Measurements from ENCODE around the gene MCC. TPM values are rescaled to one million over a fixed set of nuclear protein-coding genes. Genes with fewer than 3 reads are reported as not detected.

The MCC gene
- 10 to 100 TPM; 12.5 to 17.2 (median 15.7) TPM for polyA plus RNA-seq (ENCODE audit: insufficient read depth in 1 of 5, insufficient read length in 5 of 5, low replicate concordance in 1 of 5)
- long read RNA-seq, donor 1: 0 reads
- long read RNA-seq, donor 2: 0 reads
- long read RNA-seq, donor 3, full-length matches to known transcripts: 1 of 1 reads
- long read RNA-seq, donor 3, partial matches to known transcripts: 0 of 1 reads
- long read RNA-seq, donor 3, other reads (novel, unspliced or antisense): 0 of 1 reads
- long read RNA-seq, donor 4: 0 reads
- long read RNA-seq, donor 5, partial matches to known transcripts: 0 of 1 reads
- long read RNA-seq, donor 5, other reads (novel, unspliced or antisense): 0 of 1 reads
- long read RNA-seq, donor 6: 0 reads
- long read RNA-seq, donor 7, full-length matches to known transcripts: 4 of 4 reads
- long read RNA-seq, donor 7, partial matches to known transcripts: 0 of 4 reads
- long read RNA-seq, donor 7, other reads (novel, unspliced or antisense): 0 of 4 reads
- long read RNA-seq, donor 8, partial matches to known transcripts: 5 of 5 reads
- long read RNA-seq, donor 8, other reads (novel, unspliced or antisense): 0 of 5 reads

DNA sequence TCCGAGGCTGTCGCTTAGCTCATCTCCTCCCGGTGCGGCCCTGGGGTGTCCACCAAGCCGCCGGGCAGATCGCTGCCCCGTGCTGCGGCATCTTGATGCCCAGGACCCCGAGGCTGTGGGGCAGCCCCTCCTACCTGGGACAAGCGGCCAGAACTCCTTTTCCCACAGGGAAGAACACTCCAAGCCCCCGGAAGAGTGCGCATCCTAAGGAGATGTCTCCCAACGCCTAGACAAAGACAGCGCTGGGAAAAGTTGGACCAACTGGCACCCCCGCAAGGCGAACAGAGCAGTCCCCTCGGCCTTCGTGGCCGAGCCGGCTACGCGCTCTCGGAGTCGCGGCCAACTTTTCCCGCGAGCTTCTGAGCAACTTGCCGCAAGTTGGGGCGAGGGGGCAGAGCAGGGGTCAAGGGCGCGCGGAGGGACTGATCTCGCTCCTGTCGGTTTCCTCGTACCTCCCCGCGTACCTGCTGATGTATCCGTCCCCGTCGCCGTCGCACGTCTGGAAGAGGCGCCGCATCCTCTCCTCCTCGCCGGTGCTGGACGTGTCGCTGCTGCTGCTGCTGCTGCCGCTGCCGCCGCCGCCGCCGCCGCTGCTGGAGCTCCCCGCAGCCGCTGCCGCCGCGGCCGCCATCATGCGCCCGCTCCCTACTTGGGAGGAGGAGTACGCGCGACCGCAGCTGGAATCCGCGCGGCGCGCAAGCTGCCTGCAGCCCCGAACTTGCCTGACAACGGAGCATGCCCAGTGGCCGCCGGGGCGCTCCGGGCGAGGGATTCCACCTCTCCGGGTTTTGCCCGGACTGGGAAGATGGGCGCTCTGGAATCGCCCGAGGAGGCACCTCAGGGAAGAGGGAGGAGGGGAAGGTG lies at the start of gene MCC:
Gene MCC, minus strand, starts transcription at position 673 of the 864 bp plus-strand sequence.
- peak; percentile 70 to 77 for DNase-seq

- no peak for DNase-seq
Measured at GRCh38 chr5:113531481-113532159, 43.4 kb upstream of the MCC start.

- DNase-seq: no peak
Measured at GRCh38 chr5:113527746-113528145, 39.5 kb upstream of the MCC start.

DNA sequence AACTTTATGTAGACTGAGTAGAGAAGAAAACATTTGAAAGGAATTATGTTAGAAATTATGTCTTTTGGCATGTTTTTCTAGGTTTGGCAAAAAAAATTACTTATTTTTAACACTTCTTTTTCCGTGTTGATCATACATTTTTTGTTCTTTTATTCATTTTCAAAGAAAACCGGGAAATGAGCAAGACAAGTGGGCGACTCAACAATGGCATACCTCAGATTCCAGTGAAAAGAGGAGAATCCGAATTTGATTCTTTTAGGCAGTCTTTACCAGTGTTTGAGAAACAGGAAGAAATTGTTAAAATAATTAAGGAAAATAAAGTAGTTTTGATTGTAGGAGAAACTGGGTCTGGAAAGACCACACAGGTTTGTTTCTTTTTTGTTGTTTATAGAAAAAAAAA lies 38.2 kb upstream of the MCC start:
- no peak for DNase-seq

- DNase-seq: no peak
Measured at GRCh38 chr5:113524927-113525326, 36.7 kb upstream of the MCC start.

- DNase-seq: no peak
Measured at GRCh38 chr5:113523168-113523567, 34.9 kb upstream of the MCC start.

DNA sequence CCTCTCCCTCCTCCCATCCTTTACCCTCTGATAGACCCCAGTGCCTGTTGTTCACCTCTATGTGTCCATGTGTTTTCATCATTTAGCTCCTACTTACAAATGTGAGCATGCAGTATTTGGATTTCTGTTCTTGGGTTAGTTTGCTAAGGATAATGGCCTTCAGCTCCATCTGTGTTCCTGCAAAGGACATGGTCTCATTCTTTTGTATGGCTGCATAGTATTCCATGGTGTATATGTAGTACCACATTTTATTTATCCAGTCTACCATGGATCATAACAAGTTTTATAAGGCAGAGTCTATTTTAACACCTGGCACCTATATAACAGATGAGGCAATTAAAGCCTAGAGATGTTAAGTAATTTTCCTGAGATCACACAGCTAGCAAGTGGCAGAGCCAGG lies 32.6 kb upstream of the MCC start:
- DNase-seq: no peak

DNA sequence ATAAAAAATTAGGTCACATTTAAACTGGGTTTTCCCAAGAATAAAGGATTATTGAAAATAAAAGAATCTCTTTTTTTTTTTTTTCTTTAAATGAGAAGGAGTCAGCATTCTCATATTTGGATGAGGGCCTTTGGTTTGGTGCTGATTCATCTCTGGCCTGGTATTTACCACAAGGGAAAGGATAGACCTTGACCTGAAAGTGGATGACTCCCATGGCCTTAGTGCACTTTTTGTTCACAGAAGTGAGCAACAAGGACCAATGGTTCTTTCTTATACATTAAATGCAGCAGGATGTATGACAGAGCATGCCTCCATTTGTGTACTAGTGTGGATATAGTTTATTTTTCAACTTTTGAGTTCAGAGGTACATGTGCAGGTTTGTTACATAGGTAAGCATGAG lies 32.2 kb upstream of the MCC start:
- no peak for DNase-seq

DNA sequence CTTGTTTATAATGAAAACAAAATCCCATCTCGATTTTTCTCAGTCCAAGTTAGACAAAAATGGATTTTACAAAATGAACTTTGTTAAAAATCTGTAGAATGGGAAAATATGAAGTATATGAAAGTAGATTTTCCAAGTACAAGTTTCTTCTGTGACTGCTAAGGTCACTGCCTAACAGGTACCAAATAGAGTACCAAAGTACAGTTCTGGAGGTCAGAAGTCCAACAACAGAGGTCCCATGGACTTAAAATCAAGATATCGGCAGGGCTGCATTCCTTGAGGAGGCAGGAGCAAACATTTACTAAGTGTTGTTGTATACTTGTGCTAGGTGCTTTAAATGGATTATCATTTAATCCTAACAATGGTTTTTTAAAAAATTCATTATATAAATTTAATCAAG lies 31.2 kb upstream of the MCC start:
- DNase-seq: no peak

GRCh38 chr5:113518884-113519283 lies 30.6 kb upstream of the MCC start:
- DNase-seq: no peak

DNA sequence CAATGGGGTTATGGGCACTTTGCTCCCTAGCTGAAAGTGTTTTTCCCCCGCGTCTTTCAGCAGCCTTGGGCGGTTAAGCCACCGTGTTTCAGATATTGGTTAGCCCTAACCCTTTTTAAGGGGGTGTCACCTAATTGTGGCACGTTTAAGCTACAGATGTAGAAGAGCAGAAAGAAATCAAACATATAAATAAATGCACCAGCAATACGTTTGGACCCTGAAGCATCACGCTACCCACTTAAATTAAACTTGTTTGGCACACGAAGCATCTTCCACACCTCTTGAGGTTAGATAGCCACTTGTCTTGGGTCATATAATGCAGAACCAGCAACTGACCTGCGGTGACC lies 26.0 kb upstream of the MCC start:
- peak in 1 of 2 donors; percentile 15 for DNase-seq

GRCh38 chr5:113513384-113514288 lies 25.4 kb upstream of the MCC start, which contains the start of gene YTHDC2:
TSS of gene YTHDC2 (plus strand) at chr5:113513694. CDS start at chr5:113513896, 202 bp downstream.
- DNase-seq: peak; percentile 86 to 88

GRCh38 chr5:113512341-113512740 lies 24.1 kb upstream of the MCC start:
- DNase-seq: no peak

DNA sequence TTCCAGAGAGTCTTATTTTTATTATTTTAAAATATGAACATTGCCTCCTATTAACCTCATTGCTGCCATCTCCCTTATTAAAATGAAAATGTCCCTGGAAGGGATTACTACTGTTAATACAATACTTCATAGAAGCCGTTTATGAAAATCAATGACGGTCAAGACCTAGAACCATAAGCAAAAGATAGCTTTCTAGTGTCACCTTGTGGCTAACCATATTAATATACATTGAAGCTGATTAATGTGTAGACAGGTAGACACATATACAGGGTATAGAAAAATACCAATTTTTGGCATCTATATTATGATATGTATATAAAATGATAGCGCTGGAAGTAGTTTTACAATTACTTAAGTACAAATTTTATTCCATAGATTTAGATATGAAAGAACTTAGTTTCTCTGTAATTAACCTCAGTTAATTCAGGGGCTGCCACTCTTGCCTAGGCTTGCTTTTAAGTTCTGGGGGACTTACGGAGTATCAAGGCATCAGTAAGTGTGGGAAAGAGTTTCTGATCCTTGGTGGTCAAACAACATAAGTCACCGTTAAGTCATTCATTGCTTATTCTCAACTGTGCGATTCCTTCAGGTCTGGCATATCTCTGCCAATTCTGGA lies 22.7 kb upstream of the MCC start:
- DNase-seq: peak in 1 of 2 donors; percentile 16

- DNase-seq: no peak
Measured at GRCh38 chr5:113508756-113509155, 20.5 kb upstream of the MCC start.

- DNase-seq: no peak
Measured at GRCh38 chr5:113507601-113508000, 19.3 kb upstream of the MCC start.

- DNase-seq: no peak
Measured at GRCh38 chr5:113505181-113505580, 16.9 kb upstream of the MCC start.

DNA sequence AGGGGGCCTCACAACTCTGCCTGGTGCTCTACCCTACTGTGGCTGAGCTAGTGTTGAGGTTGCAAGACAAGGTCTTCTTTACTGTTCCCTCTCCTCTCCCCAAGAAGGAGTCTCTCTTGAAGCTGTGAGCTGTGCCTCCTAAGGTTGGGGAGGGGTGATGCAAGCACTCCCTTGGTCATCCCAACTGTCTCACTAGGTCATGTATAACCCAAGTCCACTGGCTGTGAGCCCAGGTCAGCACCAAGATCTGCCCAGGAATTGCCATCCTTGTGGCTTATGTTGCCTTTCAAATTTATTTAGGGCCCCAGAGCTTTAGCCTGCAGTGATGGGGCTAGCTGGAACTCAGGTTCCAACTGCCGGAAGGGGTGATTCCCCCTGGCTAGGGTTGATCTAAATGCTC lies 14.9 kb upstream of the MCC start:
- no peak for DNase-seq

- no peak for DNase-seq
Measured at GRCh38 chr5:113502073-113502472, 13.8 kb upstream of the MCC start.

- no peak for DNase-seq
Measured at GRCh38 chr5:113495422-113495841, 7.2 kb upstream of the MCC start.

Data from right lung (tissue), 10 donors.